Islet of Langerhans (tissue), 1 donor: Measurements from ENCODE around the gene TFB2M.

Experiments
- FAIRE-seq: peaks from one replicate; lab custom pipeline; 2011; peaks lifted over from hg19 to GRCh38; lab: Jason Lieb, UNC

The TFB2M gene

GRCh38 chr1:246552110-246552509 lies 14.0 kb downstream of the TFB2M start:
- no peak for FAIRE-seq

- FAIRE-seq, result no peak
Observed at GRCh38 chr1:246550402-246550801, 15.7 kb downstream of the TFB2M start.

- FAIRE-seq, result no peak
Observed at GRCh38 chr1:246549665-246550064, 16.4 kb downstream of the TFB2M start.

GRCh38 chr1:246544001-246544400 lies 22.1 kb downstream of the TFB2M start:
- no peak for FAIRE-seq

- no peak for FAIRE-seq
Observed at GRCh38 chr1:246540738-246541491, 25.1 kb downstream of the TFB2M start.

GRCh38 chr1:246537887-246538286 lies 28.2 kb downstream of the TFB2M start:
- FAIRE-seq, result no peak

- FAIRE-seq, result no peak
Observed at GRCh38 chr1:246537441-246537840, 28.6 kb downstream of the TFB2M start.

- FAIRE-seq, result no peak
Observed at GRCh38 chr1:246534114-246534513, 31.9 kb downstream of the TFB2M start.

GRCh38 chr1:246533371-246533905 lies 32.6 kb downstream of the TFB2M start:
- no peak for FAIRE-seq

- FAIRE-seq, result no peak
Observed at GRCh38 chr1:246532519-246532918, 33.5 kb downstream of the TFB2M start.

GRCh38 chr1:246530482-246530881 lies 35.6 kb downstream of the TFB2M start:
- no peak for FAIRE-seq

- FAIRE-seq, result no peak
Observed at GRCh38 chr1:246528933-246529731, 36.9 kb downstream of the TFB2M start.

- FAIRE-seq, result no peak
Observed at GRCh38 chr1:246527402-246528088, 38.5 kb downstream of the TFB2M start.

- no peak for FAIRE-seq
Observed at GRCh38 chr1:246526915-246527314, 39.1 kb downstream of the TFB2M start.

GRCh38 chr1:246526380-246526779 lies 39.7 kb downstream of the TFB2M start:
- FAIRE-seq, result no peak

- no peak for FAIRE-seq
Observed at GRCh38 chr1:246519514-246519913, 46.5 kb downstream of the TFB2M start.

- no peak for FAIRE-seq
Observed at GRCh38 chr1:246518456-246519205, 47.4 kb downstream of the TFB2M start.

GRCh38 chr1:246517391-246517790 lies 48.7 kb downstream of the TFB2M start:
- FAIRE-seq, result no peak

- FAIRE-seq, result no peak
Observed at GRCh38 chr1:246516126-246516525, 49.9 kb downstream of the TFB2M start.

GRCh38 chr1:246515390-246516005 lies 50.6 kb downstream of the TFB2M start:
- FAIRE-seq, result no peak

- FAIRE-seq, result no peak
Observed at GRCh38 chr1:246513619-246514343, 52.3 kb downstream of the TFB2M start.
